ENCODE measurements around the gene EYS. TPM values are rescaled to one million over a fixed set of nuclear protein-coding genes. Genes with fewer than 3 reads are reported as not detected.

Gene EYS
- total RNA-seq, 1 experiment from 2014 or later, result not detected

DNA sequence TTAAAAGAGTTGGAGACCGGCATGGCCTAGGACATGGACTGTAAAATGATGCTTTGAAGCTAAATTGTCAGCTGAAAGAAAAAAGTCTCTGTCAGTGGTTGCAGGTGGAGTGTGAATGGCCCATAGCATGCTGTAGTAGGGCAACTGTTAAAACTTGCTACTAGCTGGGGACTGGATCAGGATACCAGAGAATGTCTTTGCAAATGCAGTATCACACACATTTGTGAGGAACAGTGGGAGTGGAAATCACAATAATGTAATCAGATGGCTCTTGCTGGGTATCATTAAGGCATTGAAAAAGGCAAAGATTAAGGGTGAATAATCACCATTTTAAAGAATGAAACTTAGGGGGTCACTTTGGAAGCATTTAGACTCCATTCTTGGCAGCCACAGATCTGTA lies 737.9 kb downstream of the EYS start:
- H3K27me3 Mint-ChIP-seq (ENCODE audit: low read depth), result no peaks in the 10 kb centered on the region
- no peaks in the 10 kb centered on the region for H3K4me1 ChIP-seq (ENCODE audit: insufficient read depth, low read length)
- no peak overlapping the region for H3K14ac ChIP-seq (ENCODE audit: insufficient read depth, low read length)
- H3K27ac Mint-ChIP-seq, result peak overlapping the region in 1 of 3 experiments; percentile 29; a peak in 2 of 7 replicates
- no peak overlapping the region for H2AFZ ChIP-seq (ENCODE audit: low read length)
- no peak overlapping the region for H2AK5ac ChIP-seq (ENCODE audit: insufficient read length, low read length)
- H3K27me3 ChIP-seq (ENCODE audit: insufficient read depth, low read length), result no peaks in the 10 kb centered on the region
- H3K18ac ChIP-seq (ENCODE audit: insufficient read length, low read depth, low read length), result no peak overlapping the region
- H3K56ac ChIP-seq (ENCODE audit: insufficient read length, low read depth, low read length), result no peak overlapping the region
- H3K4ac ChIP-seq (ENCODE audit: low read depth, low read length), result no peak overlapping the region
- no peak overlapping the region for H3T11ph ChIP-seq (ENCODE audit: low read length)
- no peak overlapping the region for H2BK15ac ChIP-seq (ENCODE audit: low read depth, low read length)
- H3K9me3 Mint-ChIP-seq, result no peaks in the 10 kb centered on the region
- H3K4me1 Mint-ChIP-seq, result peaks cover 7 to 9% of the 10 kb centered on the region in 2 experiments
- H3K27ac ChIP-seq (ENCODE audit: insufficient read length, low read depth, low read length), result no peak overlapping the region
- H3K23ac ChIP-seq (ENCODE audit: insufficient read length, low read depth, low read length), result no peak overlapping the region
- no peak overlapping the region for H2BK12ac ChIP-seq (ENCODE audit: insufficient read length, low read depth, low read length)
- H4K5ac ChIP-seq (ENCODE audit: insufficient read length, low read depth, low read length), result no peak overlapping the region
- no peak overlapping the region for H2BK120ac ChIP-seq (ENCODE audit: low read depth, low read length, poor library complexity, severe bottlenecking)
- no peaks in the 10 kb centered on the region for H3K9me3 ChIP-seq (ENCODE audit: control insufficient read depth, low read depth, low read length)
- no peaks in the 10 kb centered on the region for H3K23me2 ChIP-seq (ENCODE audit: insufficient read length, low read depth, low read length, poor library complexity, severe bottlenecking)
- no peaks in the 10 kb centered on the region for H3K79me1 ChIP-seq (ENCODE audit: insufficient read depth, low read depth, low read length, poor library complexity, severe bottlenecking)
- H4K8ac ChIP-seq (replicated peaks; ENCODE audit: insufficient read length, low read depth, low read length), result no peak overlapping the region
- no peaks in the 10 kb centered on the region for H4K20me1 ChIP-seq (ENCODE audit: control insufficient read depth, insufficient read depth, insufficient read length)
- no peaks in the 10 kb centered on the region for H3K79me2 ChIP-seq (ENCODE audit: insufficient read depth, low read length)
- H3K4me2 ChIP-seq (ENCODE audit: insufficient read depth, insufficient read length, low read length), result no peak overlapping the region
- H4K91ac ChIP-seq (ENCODE audit: insufficient read length, low read depth, low read length), result no peak overlapping the region
- H3K9ac ChIP-seq (ENCODE audit: extremely low read depth, insufficient read length, low read length), result no peak overlapping the region
- H2BK20ac ChIP-seq (ENCODE audit: low read depth, low read length, poor library complexity, severe bottlenecking), result no peak overlapping the region
- no peak overlapping the region for H2BK5ac ChIP-seq (ENCODE audit: insufficient read length, low read length)
- TF ChIP-seq, protein P1, sequence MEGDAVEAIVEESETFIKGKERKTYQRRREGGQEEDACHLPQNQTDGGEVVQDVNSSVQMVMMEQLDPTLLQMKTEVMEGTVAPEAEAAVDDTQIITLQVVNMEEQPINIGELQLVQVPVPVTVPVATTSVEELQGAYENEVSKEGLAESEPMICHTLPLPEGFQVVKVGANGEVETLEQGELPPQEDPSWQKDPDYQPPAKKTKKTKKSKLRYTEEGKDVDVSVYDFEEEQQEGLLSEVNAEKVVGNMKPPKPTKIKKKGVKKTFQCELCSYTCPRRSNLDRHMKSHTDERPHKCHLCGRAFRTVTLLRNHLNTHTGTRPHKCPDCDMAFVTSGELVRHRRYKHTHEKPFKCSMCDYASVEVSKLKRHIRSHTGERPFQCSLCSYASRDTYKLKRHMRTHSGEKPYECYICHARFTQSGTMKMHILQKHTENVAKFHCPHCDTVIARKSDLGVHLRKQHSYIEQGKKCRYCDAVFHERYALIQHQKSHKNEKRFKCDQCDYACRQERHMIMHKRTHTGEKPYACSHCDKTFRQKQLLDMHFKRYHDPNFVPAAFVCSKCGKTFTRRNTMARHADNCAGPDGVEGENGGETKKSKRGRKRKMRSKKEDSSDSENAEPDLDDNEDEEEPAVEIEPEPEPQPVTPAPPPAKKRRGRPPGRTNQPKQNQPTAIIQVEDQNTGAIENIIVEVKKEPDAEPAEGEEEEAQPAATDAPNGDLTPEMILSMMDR (conservative IDR thresholded peaks at IDR 0.05), result no peak
- no peak overlapping the region for H3K4me3 Mint-ChIP-seq
- H3K36me3 Mint-ChIP-seq (ENCODE audit: insufficient read depth in 1 of 3, low read depth in 3 of 3), result no peaks in the 10 kb centered on the region
- DNase-seq, result no peak
- no CpG with 5 or more reads among the region's 1 CpG for WGBS (ENCODE audit: extremely low coverage, insufficient read length, low lambda C conversion rate)
